ENCODE measurements around the gene GLT8D2.

GRCh38 chr12:104046306-104046705, 3.7 kb downstream of the GLT8D2 start:
- TF ChIP-seq POLR2A (IDR thresholded peaks at IDR 0.05) = no peak
- TF ChIP-seq CTCF (IDR thresholded peaks at IDR 0.05) = no peak

Measured in ovary (tissue), 3 donors.